T-helper 2 cell (primary cell): ENCODE measurements around the gene MLXIPL.
"Not testable (repeated sequence)": the region's sequence is repeated elsewhere in the genome, so short reads cannot be mapped to it uniquely, and the experiment has no call there.

Source experiments
- DNase-seq, 5 experiments: peaks; one replicate each; pipeline versions ENCODE4 v3.0.0 to v3.0.0-alpha.2; 2012 to 2022
- total RNA-seq, 2 donors: gene quantifications; one replicate each; lab custom pipeline; 2026; lab: John Stamatoyannopoulos, UW

The MLXIPL gene, protein sequence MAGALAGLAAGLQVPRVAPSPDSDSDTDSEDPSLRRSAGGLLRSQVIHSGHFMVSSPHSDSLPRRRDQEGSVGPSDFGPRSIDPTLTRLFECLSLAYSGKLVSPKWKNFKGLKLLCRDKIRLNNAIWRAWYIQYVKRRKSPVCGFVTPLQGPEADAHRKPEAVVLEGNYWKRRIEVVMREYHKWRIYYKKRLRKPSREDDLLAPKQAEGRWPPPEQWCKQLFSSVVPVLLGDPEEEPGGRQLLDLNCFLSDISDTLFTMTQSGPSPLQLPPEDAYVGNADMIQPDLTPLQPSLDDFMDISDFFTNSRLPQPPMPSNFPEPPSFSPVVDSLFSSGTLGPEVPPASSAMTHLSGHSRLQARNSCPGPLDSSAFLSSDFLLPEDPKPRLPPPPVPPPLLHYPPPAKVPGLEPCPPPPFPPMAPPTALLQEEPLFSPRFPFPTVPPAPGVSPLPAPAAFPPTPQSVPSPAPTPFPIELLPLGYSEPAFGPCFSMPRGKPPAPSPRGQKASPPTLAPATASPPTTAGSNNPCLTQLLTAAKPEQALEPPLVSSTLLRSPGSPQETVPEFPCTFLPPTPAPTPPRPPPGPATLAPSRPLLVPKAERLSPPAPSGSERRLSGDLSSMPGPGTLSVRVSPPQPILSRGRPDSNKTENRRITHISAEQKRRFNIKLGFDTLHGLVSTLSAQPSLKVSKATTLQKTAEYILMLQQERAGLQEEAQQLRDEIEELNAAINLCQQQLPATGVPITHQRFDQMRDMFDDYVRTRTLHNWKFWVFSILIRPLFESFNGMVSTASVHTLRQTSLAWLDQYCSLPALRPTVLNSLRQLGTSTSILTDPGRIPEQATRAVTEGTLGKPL
- total RNA-seq: 0 to 0.13 reads per million in 2 donors

- DNase-seq: peak; percentile 30 to 56 (median 33)
Observed at GRCh38 chr7:73623798-73624668, at the start of gene MLXIPL. TSS of gene MLXIPL (minus strand) at chr7:73624522. CDS start at chr7:73624492, 30 bp downstream.

GRCh38 chr7:73671857-73672445 lies 47.6 kb upstream of the MLXIPL start:
- no peak for DNase-seq

GRCh38 chr7:73671322-73671661 lies 47.0 kb upstream of the MLXIPL start:
- no peak for DNase-seq

DNA sequence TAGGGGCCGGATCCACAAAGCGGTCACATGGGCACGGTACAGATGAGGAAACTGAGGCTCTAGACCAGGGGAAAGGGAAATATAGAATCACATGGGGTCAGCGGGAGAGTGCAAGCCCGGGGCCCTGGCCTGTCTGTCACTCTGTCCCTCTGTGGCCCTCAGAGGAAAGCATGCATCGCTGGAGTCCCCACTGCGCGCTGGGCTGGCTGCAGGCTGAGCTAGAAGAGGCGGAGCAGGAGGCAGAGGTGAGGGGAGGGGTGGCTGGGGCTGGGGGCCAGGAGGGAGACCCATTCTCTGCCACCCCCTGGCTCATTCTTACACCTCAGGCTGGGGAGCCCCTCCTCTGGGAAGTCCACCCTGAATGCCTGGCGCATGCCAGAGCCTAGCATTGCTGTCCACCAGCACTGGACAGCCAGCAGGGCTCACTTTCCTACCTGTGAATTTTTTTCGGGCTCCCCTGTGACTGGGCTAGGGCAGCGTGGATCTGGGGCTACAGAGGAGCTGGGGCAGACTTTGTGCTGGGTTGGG lies 45.6 kb upstream of the MLXIPL start:
- no peak for DNase-seq

GRCh38 chr7:73669288-73669701 lies 45.0 kb upstream of the MLXIPL start:
- DNase-seq: no peak

DNA sequence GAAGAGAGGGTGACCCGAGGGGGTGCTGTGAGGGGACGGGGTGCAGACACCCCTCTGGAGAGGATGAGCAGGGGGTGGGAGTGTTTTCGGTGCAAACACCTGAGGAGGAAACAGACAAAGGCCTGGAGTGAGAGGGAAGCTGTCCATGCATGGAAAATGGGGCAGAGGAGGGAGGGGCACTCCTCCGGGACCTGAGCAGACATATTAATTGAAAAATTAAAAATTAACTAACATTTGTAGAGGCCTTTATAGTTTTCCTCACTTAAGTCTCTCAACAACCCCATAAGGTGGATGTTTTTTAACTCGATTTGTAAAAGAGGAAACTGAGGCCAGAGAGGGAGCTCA lies 44.5 kb upstream of the MLXIPL start:
- no peak for DNase-seq

DNA sequence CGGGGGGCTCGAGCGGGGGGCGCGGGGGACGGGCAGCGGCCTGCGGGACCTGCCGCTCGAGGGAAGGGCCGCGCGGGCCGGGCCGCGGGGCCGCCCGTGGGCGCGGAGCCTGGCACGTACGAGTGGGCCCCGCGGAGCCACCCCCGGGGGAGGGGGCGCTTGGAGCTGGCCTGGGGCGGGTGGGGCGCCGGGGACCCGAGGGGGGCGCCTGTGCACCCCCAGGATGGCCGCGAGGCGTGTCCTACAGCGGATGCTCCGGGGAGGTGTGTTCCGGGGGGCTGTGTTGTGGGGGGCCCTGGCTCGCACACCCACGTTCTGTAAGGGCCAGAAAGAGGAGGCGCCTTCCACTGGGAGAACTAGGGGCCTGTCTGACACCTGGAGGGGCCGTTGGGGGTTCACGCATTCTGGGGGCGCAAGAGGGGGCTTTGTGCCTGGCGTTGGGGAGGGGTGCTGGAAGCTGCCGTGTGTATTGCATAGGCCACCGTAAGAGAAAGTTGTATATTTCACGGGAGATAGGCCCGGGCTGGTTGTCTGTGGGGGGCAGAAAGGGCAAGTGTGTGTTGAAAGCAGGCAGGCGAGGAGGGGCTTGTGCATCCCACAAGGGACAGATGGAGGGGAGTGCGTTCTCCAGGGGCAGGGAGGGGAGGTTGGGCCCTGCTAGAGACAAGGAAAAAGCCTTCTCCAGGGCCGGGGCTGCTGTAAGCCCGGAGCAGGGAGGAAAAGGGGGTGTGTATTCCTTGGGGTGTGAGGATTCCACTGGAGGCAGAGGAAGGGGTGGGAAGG lies 44.0 kb upstream of the MLXIPL start:
- no peak for DNase-seq

- peak; percentile 86 to 97 (median 91) for DNase-seq
Observed at GRCh38 chr7:73667344-73668102, 43.2 kb upstream of the MLXIPL start, which contains the start of gene VPS37D. TSS of gene VPS37D (plus strand) at chr7:73667831. CDS start at chr7:73667959, 128 bp downstream.

- no peak for DNase-seq
Observed at GRCh38 chr7:73663033-73663432, 38.7 kb upstream of the MLXIPL start.

DNA sequence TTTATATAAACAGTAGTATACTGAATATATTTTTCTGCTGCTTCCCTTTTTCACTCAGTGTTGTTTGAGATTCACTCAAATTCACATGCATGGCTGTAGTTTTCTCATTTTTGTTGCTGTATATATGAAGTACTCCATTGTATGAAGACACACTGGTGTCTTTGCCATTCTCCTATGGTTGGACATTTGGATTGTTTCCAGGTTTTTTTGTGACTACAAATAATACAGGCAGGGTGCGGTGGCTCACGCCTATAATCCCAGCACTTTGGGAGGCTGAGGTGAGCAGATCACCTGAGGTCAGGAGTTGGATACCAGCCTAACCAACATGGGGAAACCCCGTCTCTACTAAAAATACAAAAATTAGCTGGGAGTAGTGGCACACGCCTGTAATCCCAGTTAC lies 36.3 kb upstream of the MLXIPL start:
- not testable (repeated sequence) for DNase-seq

GRCh38 chr7:73659983-73660382 lies 35.7 kb upstream of the MLXIPL start:
- no peak for DNase-seq

- not testable (repeated sequence) for DNase-seq
Observed at GRCh38 chr7:73655309-73655708, 31.0 kb upstream of the MLXIPL start.

- no peak for DNase-seq
Observed at GRCh38 chr7:73652541-73652949, 28.2 kb upstream of the MLXIPL start.

DNA sequence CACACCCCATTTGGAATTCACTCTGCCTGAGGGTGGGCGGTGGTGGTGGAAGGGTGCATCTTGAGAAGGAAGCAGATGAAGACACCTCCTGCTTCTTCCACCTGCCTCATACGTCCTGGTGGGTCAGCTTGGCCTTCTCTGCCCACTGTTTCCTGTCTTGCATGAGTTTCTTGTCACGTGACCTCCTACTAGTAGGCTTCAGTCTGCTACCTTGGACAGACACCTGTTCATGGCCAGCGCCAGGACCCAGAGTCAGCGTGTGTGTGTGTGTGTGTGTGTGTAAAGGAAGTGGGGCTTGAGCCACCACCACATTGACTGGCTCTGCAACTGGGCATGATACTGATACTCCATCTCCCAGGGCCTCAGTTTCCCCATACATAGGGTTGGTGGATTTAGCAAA lies 26.2 kb upstream of the MLXIPL start:
- DNase-seq: no peak

- no peak for DNase-seq
Observed at GRCh38 chr7:73649576-73649975, 25.3 kb upstream of the MLXIPL start.

DNA sequence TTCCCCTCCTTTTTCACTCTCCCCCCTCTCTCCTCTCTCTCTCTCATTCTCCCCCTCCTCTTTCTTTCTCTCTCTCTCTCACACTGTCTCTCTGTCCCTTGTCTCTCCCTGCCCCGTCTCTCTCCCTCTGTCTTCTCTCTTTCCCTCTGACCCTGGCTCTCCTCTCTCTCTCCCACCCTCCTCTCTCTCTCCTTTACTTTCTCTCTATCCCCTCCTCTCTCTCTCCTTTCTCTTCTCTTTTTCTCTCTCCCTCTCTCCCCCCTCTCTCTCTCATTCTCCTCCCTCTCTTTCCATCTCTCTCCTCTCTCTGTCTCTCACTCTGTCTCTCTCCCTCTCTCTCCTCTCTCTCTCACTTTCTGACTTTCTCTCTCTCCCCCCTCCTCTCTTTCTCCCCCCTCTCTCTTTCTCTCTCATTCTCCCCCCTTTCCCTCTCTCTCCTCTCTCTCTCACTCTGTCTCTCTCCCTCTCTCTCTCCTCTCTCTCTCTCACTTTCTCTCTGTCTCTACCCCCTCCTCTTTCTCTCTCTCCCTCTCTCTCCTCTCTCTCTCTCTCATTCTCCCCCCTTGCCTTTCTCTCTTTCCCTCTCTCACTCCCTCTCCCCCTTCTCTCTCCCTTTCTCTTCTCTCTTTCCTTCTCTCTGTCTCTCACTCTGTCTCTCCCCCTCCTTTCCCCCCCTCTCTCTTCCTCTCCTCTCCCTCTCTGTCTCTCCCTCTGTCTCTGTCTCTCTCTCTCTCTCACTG lies 24.4 kb upstream of the MLXIPL start:
- no peak for DNase-seq

GRCh38 chr7:73647725-73648592 lies 23.6 kb upstream of the MLXIPL start:
- DNase-seq: peak in 3 of 5 experiments; percentile 6 to 28 (median 21)
